Measurements from ENCODE around the gene DOHH.

Gene DOHH

GRCh38 chr19:3470500-3471128 lies 29.9 kb downstream of the DOHH start:
- H3K4me3 ChIP-seq (replicated peaks; ENCODE audit: low read depth, low read length), result no peak overlapping the region
- DNase-seq (ENCODE audit: extremely low read depth, low read depth), result no peak
- TF ChIP-seq CTCF (IDR thresholded peaks at IDR 0.05; ENCODE audit: low read depth, low read length, missing control alignments), result no peak

- no peak for TF ChIP-seq CTCF (IDR thresholded peaks at IDR 0.05; ENCODE audit: low read depth, low read length, missing control alignments)
- no peak overlapping the region for H3K4me3 ChIP-seq (replicated peaks; ENCODE audit: low read depth, low read length)
- no peak for DNase-seq (ENCODE audit: extremely low read depth, low read depth)
Measured at GRCh38 chr19:3469638-3470499, 30.6 kb downstream of the DOHH start.

- no peak for DNase-seq (ENCODE audit: extremely low read depth, low read depth)
- no peak for TF ChIP-seq CTCF (IDR thresholded peaks at IDR 0.05; ENCODE audit: low read depth, low read length, missing control alignments)
Measured at GRCh38 chr19:3468211-3468610, 32.3 kb downstream of the DOHH start.

GRCh38 chr19:3467437-3468198 lies 32.9 kb downstream of the DOHH start:
- no peak for TF ChIP-seq CTCF (IDR thresholded peaks at IDR 0.05; ENCODE audit: low read depth, low read length, missing control alignments)

More at GRCh38 chr19:3468211-3468610, 32.3 kb downstream of the DOHH start:
- no peak overlapping the region for H3K4me3 ChIP-seq (replicated peaks; ENCODE audit: low read depth, low read length)

GRCh38 chr19:3466635-3467034 lies 33.8 kb downstream of the DOHH start:
- no peak overlapping the region for H3K4me3 ChIP-seq (replicated peaks; ENCODE audit: low read depth, low read length)
- TF ChIP-seq CTCF (IDR thresholded peaks at IDR 0.05; ENCODE audit: low read depth, low read length, missing control alignments), result no peak
- no peak for DNase-seq (ENCODE audit: extremely low read depth, low read depth)

More at GRCh38 chr19:3467437-3468198, 32.9 kb downstream of the DOHH start:
- no peak overlapping the region for H3K4me3 ChIP-seq (replicated peaks; ENCODE audit: low read depth, low read length)
- no peak for DNase-seq (ENCODE audit: extremely low read depth, low read depth)

- DNase-seq (ENCODE audit: extremely low read depth, low read depth), result no peak
- no peak overlapping the region for H3K4me3 ChIP-seq (replicated peaks; ENCODE audit: low read depth, low read length)
- no peak for TF ChIP-seq CTCF (IDR thresholded peaks at IDR 0.05; ENCODE audit: low read depth, low read length, missing control alignments)
Measured at GRCh38 chr19:3465552-3465951, 34.9 kb downstream of the DOHH start.

Data from HFF-Myc (cell line).